SJCRH30 (cell line): ENCODE results near the gene MTOR. TPM values are rescaled to one million over a fixed set of nuclear protein-coding genes. Genes with fewer than 3 reads are reported as not detected.
A peak's percentile ranks its signal among the peaks of the same experiment; 100 is the strongest.
"Not testable (repeated sequence)": the region's sequence is repeated elsewhere in the genome, so short reads cannot be mapped to it uniquely, and the experiment has no call there.

Experiments used
- DNase-seq, 2 experiments: peaks; one replicate each; pipeline ENCODE4 v3.0.0-alpha.2; 2015 to 2020
- H3K27ac ChIP-seq: fragments of 250-450 bp; sonication (Bioruptor Pico); 2 replicates; pipeline ENCODE4 v1.5.1; 2020; ENCODE audit warnings: mild to moderate bottlenecking, moderate library complexity
- H3K27me3 ChIP-seq: fragments of 250-450 bp; sonication (Bioruptor Pico); 2 replicates; pipeline ENCODE4 v1.5.1; 2020; ENCODE audit warnings: mild to moderate bottlenecking, moderate library complexity
- H3K36me3 ChIP-seq: fragments of 250-450 bp; sonication (Bioruptor Pico); 2 replicates; pipeline ENCODE4 v1.5.1; 2020; ENCODE audit warnings: mild to moderate bottlenecking, moderate library complexity
- H3K4me1 ChIP-seq: fragments of 250-450 bp; sonication (Bioruptor Pico); 2 replicates; pipeline ENCODE4 v1.5.1; 2020; ENCODE audit warnings: mild to moderate bottlenecking, moderate library complexity
- H3K4me3 ChIP-seq: fragments of 250-450 bp; sonication (Bioruptor Pico); 2 replicates; pipeline ENCODE4 v1.5.1; 2020; ENCODE audit warnings: mild to moderate bottlenecking, moderate library complexity
- H3K9me3 ChIP-seq: fragments of 250-450 bp; sonication (Bioruptor Pico); replicated peaks from 2 replicates; pipeline ENCODE4 v1.5.1; 2020; ENCODE audit warnings: mild to moderate bottlenecking, moderate library complexity
- total RNA-seq: library from RNA; depleted of rRNA; stranded (reverse); fragments of >200 nt; shearing (Covaris generic); gene quantifications from 2 replicates; pipeline ENCODE4 v1.2.3, GENCODE V29; 2014; rRNA removed

The MTOR gene
- 54.6 and 55.2 TPM in 2 replicates for total RNA-seq

- Histone ChIP-seq H3K27me3 (no peaks in the 10 kb centered on the region), H3K27ac (peak within 1 kb of the TSS; percentile 57), H3K4me1 (no peaks in the 10 kb centered on the region), H3K9me3 (no peaks in the 10 kb centered on the region), H3K4me3 (peak within 1 kb of the TSS; percentile 90), H3K36me3 (peaks cover 18% of the 10 kb centered on the region)
- DNase-seq, result peak; percentile 99 to 100
These were observed at the start of gene MTOR for GRCh38 chr1:11262171-11263049. MTOR (minus strand) TSS chr1:11262551; CDS start chr1:11259409, 3,142 bp downstream.

DNA sequence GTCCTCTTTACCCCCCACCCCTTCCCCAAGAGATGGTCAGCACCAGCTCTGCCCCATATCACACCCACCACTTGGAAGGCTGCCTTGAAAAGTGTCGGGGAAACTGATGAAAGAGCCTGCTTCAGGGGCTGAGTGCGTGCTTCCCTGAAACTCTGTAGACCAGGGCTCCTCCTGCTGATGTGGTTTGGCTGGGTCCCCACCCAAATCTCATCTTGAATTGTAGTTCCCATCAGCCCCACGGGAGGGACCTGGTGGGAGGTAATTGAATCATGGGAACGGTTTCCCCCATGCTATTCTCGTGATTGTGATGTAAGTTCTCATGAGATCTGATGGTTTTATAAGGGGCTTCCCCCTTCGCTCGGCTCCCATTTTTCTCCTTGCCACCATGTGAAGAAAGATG, 47.0 kb upstream of the MTOR start:
- Histone ChIP-seq H3K4me1 (no peaks in the 10 kb centered on the region), H3K27ac (no peak overlapping the region), H3K36me3 (no peaks in the 10 kb centered on the region), H3K27me3 (0 out of 2 replicates have a peak, but pooled peaks cover 5% of the 10 kb centered on the region), H3K9me3 (no peaks in the 10 kb centered on the region), H3K4me3 (no peak overlapping the region)
- DNase-seq, result no peak

DNA sequence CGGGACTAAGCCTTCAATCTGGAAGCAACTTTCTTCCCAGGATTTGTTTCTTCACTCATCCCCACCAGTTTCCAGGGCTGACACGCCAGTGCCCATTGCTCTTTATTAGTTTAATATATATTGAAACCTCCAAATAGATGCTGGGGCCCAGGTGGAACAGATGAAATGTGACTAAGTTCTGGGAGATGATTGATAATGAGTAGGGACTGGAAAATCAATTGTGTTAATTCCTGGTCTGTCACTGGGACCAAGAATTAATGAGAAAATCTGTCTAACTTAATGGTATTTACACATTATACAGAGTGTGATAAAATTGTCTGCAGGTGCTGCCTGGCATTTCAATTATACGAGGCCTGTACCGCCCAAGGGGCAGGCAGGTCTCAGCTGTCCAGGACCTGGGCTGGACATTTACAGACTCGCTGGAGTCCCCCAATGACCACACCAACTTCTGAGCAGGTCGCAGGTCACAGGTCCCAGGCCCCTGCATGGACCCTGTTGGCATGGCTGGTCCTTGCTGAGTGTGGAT, 46.4 kb upstream of the MTOR start:
- no peak overlapping the region for H3K27ac ChIP-seq
- H3K4me1 ChIP-seq, result no peaks in the 10 kb centered on the region
- 0 out of 2 replicates have a peak, but pooled peaks cover 5% of the 10 kb centered on the region for H3K27me3 ChIP-seq
- H3K4me3 ChIP-seq, result no peak overlapping the region
- no peaks in the 10 kb centered on the region for H3K9me3 ChIP-seq
- DNase-seq, result no peak
- H3K36me3 ChIP-seq, result no peaks in the 10 kb centered on the region

GRCh38 chr1:11307852-11308251, 45.5 kb upstream of the MTOR start:
- no peak for DNase-seq

GRCh38 chr1:11305516-11305915, 43.2 kb upstream of the MTOR start:
- not testable (repeated sequence) for H3K4me1 ChIP-seq, H3K36me3 ChIP-seq, H3K9me3 ChIP-seq, H3K27ac ChIP-seq, DNase-seq, H3K4me3 ChIP-seq, H3K27me3 ChIP-seq

More at GRCh38 chr1:11307852-11308251, 45.5 kb upstream of the MTOR start:
- Histone ChIP-seq H3K27ac (no peak overlapping the region), H3K9me3 (no peaks in the 10 kb centered on the region), H3K4me1 (no peaks in the 10 kb centered on the region), H3K36me3 (no peaks in the 10 kb centered on the region), H3K27me3 (0 out of 2 replicates have a peak, but pooled peaks cover 5% of the 10 kb centered on the region), H3K4me3 (no peak overlapping the region)

DNA sequence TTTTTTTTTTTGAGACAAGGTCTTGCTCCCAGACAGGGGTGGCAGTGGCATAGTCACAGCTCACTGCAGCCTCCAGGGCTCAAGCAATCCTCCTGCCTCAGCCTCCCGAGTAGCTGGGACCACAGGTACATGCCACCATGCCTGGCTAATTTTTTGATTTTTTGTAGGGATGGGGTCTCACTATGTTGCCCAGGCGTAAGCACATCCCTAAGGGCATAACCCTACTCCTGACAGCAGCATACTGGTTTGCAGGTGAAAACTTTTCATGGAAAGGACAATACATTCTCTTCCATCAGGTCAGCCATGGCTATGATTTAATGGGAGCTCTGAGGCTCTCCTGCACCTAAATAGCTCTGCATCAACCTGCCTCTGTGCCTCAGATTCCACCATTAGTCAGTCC, 40.0 kb upstream of the MTOR start:
- H3K4me1 ChIP-seq, result no peaks in the 10 kb centered on the region
- no peak overlapping the region for H3K27ac ChIP-seq
- no peaks in the 10 kb centered on the region for H3K36me3 ChIP-seq
- H3K9me3 ChIP-seq, result no peaks in the 10 kb centered on the region
- DNase-seq, result no peak
- no peaks in the 10 kb centered on the region for H3K27me3 ChIP-seq
- no peak overlapping the region for H3K4me3 ChIP-seq

GRCh38 chr1:11301601-11302000, 39.2 kb upstream of the MTOR start:
- Histone ChIP-seq H3K27me3 (no peaks in the 10 kb centered on the region), H3K27ac (no peak overlapping the region), H3K9me3 (no peaks in the 10 kb centered on the region), H3K36me3 (no peaks in the 10 kb centered on the region), H3K4me1 (no peaks in the 10 kb centered on the region), H3K4me3 (no peak overlapping the region)
- DNase-seq, result no peak

- no peak overlapping the region for H3K4me3 ChIP-seq
- no peak overlapping the region for H3K27ac ChIP-seq
- H3K27me3 ChIP-seq, result no peaks in the 10 kb centered on the region
- H3K36me3 ChIP-seq, result no peaks in the 10 kb centered on the region
- DNase-seq, result no peak
- H3K9me3 ChIP-seq, result no peaks in the 10 kb centered on the region
- no peaks in the 10 kb centered on the region for H3K4me1 ChIP-seq
These were observed 36.8 kb upstream of the MTOR start for GRCh38 chr1:11299225-11299574.

- Histone ChIP-seq H3K36me3 (no peaks in the 10 kb centered on the region; the same call in 1 of the 2 replicates), H3K4me3 (no peak overlapping the region), H3K9me3 (no peaks in the 10 kb centered on the region), H3K27me3 (no peaks in the 10 kb centered on the region), H3K4me1 (no peaks in the 10 kb centered on the region), H3K27ac (no peak overlapping the region)
- DNase-seq, result no peak
These were observed 36.3 kb upstream of the MTOR start for GRCh38 chr1:11298390-11299224.

- H3K27ac ChIP-seq, DNase-seq, H3K9me3 ChIP-seq, H3K4me3 ChIP-seq, H3K27me3 ChIP-seq, H3K4me1 ChIP-seq, H3K36me3 ChIP-seq: not testable (repeated sequence)
These were observed 35.4 kb upstream of the MTOR start for GRCh38 chr1:11297774-11298173.

DNA sequence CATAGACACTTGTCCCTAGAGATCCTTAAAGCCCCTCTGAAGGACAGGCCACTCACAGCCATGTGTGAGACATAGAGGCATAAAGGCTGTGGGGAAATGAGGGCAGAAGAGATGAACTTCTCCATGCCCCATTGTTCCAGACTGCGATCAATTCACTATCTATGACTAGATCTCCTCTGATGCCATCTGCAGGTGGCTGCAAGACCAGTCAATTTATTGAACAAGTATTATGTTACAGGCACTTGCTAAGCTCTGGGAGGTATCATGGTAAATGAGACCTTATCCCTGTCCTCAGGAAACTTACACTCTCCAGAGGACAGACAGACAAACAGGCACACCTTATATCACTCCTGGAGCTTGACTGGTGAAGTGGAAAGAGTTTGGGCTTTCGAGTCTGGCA, 33.6 kb upstream of the MTOR start:
- Histone ChIP-seq H3K27ac (no peak overlapping the region), H3K9me3 (no peaks in the 10 kb centered on the region), H3K4me1 (no peaks in the 10 kb centered on the region), H3K27me3 (no peaks in the 10 kb centered on the region), H3K4me3 (no peak overlapping the region), H3K36me3 (no peaks in the 10 kb centered on the region; the same call in 1 of the 2 replicates)
- no peak for DNase-seq

DNA sequence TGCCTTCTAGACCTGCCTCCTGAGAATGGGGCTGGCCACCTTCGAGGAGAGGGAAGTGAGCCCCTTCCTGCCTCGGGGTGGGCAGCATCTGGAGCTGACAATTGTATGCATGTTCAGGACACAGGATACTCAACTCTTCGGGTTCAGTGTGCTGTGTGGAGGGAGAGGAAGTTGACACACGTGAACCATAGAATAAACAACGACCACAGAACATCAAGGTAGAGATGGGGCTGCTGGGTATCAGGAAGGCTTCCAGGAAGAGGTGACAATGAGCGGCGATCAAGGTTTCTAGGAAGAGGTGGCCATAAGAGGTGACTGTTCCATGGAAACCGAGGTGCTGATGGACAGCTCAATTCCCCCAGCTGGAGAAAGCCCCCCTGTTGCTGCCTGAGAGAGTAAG, 32.6 kb upstream of the MTOR start:
- no peaks in the 10 kb centered on the region; the same call in 1 of the 2 replicates for H3K36me3 ChIP-seq
- H3K4me3 ChIP-seq, result no peak overlapping the region

DNA sequence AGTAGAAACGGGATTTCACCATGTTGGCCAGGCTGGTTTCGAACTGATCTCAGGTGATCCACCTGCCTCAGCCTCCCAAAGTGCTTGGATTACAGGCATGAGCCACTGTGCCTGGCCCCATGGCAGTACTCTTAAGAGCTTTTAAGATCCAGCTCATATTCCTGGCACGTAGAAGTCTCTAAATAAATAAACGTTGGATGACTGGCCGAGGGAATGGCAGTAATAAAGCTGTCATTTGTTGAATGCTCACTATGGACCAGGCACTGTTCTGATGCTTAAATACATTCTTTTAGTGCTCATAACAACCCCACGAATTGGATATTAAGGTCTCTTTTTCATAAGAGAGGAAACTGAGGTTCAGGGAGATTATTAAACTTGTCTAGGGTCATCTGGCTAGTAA, 31.5 kb upstream of the MTOR start:
- Histone ChIP-seq H3K4me3 (no peak overlapping the region), H3K9me3 (no peaks in the 10 kb centered on the region), H3K4me1 (peaks cover 6% of the 10 kb centered on the region), H3K27ac (no peak overlapping the region), H3K36me3 (no peaks in the 10 kb centered on the region; the same call in 1 of the 2 replicates), H3K27me3 (no peaks in the 10 kb centered on the region)
- DNase-seq, result no peak

More for the DNA sequence above, 32.6 kb upstream of the MTOR start:
- Histone ChIP-seq H3K4me1 (no peaks in the 10 kb centered on the region), H3K27me3 (no peaks in the 10 kb centered on the region), H3K9me3 (no peaks in the 10 kb centered on the region), H3K27ac (no peak overlapping the region)
- DNase-seq, result no peak

DNA sequence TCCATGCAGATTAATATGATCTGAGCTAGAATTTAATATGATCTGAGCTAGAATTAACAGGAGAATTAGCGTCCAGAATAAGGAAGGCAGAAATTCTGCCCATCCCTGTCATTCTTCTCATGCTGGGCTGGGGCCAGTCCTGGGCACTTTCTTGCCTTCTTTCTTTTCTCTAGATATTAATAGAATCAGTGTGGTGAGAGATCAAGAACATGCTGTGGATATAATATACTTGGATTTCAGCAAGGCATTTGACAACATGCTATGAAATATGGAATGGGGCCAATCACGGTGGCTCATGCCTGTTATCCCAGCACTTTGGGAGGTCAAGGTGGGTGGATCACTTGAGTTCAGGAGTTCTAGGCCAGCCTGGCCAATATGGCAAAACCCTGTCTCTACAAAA, 28.7 kb upstream of the MTOR start:
- Histone ChIP-seq H3K4me1 (peaks cover 31% of the 10 kb centered on the region), H3K36me3 (no peaks in the 10 kb centered on the region; the same call in 1 of the 2 replicates), H3K27me3 (no peaks in the 10 kb centered on the region), H3K4me3 (no peak overlapping the region), H3K9me3 (no peaks in the 10 kb centered on the region), H3K27ac (no peak overlapping the region)
- no peak for DNase-seq

DNA sequence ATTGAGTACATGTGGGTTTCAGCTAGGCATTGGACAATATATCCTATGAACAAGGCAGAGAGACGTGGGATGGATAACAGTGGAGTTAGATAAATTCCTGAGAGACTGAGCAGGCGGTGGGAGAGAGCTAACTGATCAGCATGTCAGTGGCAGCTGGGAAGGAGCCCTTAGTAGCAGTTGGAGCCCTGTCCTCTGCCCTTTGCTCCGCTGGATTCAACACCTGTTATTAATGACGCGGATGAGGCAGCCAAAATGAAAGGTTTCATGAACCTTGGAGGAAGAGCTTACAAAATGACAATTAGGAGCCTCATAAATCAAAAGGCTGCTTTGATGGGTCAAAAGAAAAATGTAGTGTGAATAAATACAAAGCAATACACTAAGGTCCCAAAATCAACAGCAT, 26.7 kb upstream of the MTOR start:
- Histone ChIP-seq H3K4me1 (peaks cover 33% of the 10 kb centered on the region), H3K9me3 (no peaks in the 10 kb centered on the region), H3K27ac (peak overlapping the region; percentile 32), H3K27me3 (no peaks in the 10 kb centered on the region), H3K4me3 (no peak overlapping the region), H3K36me3 (peaks cover 6% of the 10 kb centered on the region)
- DNase-seq, result peak; percentile 61 to 72
